Measurements from ENCODE around the gene FNDC3B.
A peak's percentile ranks its signal among the peaks of the same experiment; 100 is the strongest.

Gene FNDC3B

GRCh38 chr3:172323894-172324610, 284.7 kb downstream of the FNDC3B start:
- DNase-seq (ENCODE audit: extremely low read depth in 1 of 2, low read depth in 1 of 2), result no peak

DNA sequence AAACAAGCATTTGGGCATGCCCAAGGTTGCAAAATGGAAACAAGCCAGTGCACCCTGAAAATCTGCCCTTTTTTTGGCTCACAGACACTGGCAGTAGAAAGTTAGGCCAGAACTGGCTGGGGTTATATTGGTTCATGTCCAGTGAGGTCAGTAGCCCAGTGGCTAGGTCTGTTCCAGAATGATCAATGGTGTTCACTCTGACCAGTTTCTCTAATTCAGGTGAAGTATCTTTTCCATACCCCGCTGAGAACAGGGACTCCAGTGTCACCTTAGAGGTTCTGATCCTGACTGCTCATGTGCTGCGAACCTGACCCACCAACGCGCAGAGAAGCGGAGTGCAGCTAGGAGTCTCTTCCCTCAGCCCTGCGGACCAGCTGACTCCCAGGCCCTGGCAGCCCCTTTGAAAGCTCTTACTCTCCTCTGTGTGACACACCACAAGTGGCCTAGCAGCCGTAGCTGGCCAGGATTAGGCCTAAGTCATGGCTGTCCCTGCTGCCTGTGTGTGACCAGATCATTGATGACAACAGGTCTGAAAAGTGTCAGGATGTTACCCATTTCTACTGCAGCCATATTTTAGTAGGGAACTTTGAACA, 285.3 kb downstream of the FNDC3B start:
- DNase-seq (ENCODE audit: extremely low read depth in 1 of 2, low read depth in 1 of 2), result no peak

DNA sequence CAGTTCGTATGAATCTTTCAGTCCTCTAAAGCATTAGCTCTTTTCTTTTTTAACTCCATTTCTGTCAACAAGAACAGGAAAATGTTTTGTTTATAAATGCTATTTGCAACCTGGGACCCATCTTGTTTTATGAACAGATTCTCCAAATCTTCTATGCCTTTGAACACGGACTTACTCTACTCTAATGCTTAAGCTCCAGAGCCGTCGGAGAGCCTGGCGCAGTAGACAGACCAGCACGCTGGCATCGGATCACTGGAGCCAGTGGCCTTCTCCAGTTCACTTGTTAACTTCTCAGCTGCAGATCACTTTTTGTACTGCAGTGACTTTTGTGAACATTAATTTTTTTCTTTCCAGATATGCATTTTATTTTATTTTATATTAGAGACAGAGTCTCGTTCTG, 286.1 kb downstream of the FNDC3B start:
- no peak for DNase-seq (ENCODE audit: extremely low read depth in 1 of 2, low read depth in 1 of 2)

- no peak for DNase-seq (ENCODE audit: extremely low read depth in 1 of 2, low read depth in 1 of 2)
These were observed 287.6 kb downstream of the FNDC3B start for GRCh38 chr3:172326993-172327392.

GRCh38 chr3:172328282-172328681, 288.9 kb downstream of the FNDC3B start:
- no peak for DNase-seq (ENCODE audit: extremely low read depth in 1 of 2, low read depth in 1 of 2)

GRCh38 chr3:172329070-172329469, 289.7 kb downstream of the FNDC3B start:
- DNase-seq (ENCODE audit: extremely low read depth in 1 of 2, low read depth in 1 of 2), result no peak

DNA sequence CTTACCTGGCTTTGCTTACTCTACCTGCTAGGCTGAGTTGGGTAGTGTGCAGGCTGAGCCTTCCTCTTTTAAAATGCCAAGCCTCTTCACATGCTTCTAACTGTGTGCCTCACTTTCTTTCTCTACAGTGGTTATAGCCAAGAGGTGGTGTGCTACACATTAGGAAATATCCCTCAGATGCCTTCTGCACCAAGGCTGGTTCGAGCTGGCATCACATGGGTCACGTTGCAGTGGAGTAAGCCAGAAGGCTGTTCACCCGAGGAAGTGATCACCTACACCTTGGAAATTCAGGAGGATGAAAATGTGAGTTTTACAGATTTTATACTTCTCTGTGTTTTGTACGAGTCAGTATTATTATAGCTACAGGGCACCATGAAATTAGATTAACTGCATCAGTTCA, 291.0 kb downstream of the FNDC3B start:
- no peak for DNase-seq (ENCODE audit: extremely low read depth in 1 of 2, low read depth in 1 of 2)

DNA sequence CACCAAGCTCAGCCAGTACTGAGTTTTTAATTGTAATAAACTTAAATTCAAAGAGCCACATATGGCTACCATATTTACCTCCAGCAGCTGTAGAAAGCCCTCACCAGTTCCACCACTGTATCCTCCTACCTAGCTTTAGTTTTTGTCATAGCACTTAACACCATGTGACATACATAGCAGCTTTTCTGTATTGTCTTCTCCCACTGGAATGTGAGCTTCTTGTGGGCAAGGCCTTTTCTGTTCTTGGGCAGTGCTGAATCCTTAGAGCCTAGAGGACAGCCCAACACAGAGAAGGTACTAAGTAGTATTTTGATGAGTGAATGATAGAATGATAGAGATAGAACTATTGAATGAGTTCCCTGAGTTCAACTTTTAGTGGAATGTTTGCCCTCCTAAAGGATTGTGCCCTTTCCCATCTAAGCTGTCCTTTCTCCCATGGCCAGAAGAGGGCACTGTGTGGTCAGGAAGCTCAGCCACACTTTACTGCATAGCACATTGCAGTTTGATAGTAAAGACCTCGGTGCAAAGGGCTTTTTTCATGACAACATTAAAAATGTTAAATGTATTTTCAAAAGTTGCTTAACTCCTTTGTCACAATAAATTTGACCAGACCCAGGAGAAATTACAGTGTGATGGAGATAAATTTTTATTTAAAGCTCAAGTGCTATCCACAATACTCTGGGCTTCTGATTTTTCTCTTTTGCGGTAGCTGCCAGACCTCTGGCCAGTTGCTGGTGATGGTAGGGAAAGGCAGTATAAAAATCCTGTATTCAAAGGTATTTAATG, 293.1 kb downstream of the FNDC3B start:
- peak in 1 of 2 donors; percentile 35 for DNase-seq (ENCODE audit: extremely low read depth in 1 of 2, low read depth in 1 of 2)

DNA sequence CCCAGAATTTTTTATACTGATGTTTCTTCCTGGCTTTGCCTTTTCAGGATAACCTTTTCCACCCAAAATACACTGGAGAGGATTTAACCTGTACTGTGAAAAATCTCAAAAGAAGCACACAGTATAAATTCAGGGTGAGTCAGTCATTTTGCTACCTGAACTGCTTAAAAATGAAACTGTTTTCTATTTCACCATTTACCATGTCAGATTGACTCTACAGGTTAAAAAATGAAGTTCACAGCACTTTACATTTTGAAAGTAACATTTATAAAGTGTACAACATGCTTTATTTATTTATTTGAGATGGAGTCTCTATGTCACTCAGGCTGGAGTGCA, 293.6 kb downstream of the FNDC3B start:
- no peak for DNase-seq (ENCODE audit: extremely low read depth in 1 of 2, low read depth in 1 of 2)

GRCh38 chr3:172333692-172334457, 294.5 kb downstream of the FNDC3B start:
- no peak for DNase-seq (ENCODE audit: extremely low read depth in 1 of 2, low read depth in 1 of 2)

DNA sequence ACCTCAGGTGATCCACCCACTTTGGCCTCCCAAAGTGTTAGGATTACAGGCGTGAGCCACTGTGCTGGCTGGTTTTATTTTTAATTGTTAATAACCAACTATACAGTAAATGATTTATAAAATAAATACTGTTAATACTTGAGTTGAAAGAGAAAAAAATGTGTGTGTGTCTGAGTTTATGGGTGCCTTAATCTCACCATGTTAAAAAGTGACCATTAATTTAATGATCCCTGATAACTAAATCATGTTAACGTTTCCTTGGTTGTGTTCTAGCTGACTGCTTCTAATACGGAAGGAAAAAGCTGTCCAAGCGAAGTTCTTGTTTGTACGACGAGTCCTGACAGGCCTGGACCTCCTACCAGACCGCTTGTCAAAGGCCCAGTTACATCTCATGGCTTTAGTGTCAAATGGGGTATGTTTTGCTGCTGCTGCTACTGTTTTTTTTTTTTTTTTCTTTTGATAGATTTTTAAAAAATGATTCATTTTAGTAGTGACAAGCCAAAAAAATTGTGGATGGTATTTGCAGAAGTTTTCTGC, 295.4 kb downstream of the FNDC3B start:
- DNase-seq (ENCODE audit: extremely low read depth in 1 of 2, low read depth in 1 of 2), result no peak

GRCh38 chr3:172339892-172340291, 300.5 kb downstream of the FNDC3B start:
- no peak for DNase-seq (ENCODE audit: extremely low read depth in 1 of 2, low read depth in 1 of 2)

DNA sequence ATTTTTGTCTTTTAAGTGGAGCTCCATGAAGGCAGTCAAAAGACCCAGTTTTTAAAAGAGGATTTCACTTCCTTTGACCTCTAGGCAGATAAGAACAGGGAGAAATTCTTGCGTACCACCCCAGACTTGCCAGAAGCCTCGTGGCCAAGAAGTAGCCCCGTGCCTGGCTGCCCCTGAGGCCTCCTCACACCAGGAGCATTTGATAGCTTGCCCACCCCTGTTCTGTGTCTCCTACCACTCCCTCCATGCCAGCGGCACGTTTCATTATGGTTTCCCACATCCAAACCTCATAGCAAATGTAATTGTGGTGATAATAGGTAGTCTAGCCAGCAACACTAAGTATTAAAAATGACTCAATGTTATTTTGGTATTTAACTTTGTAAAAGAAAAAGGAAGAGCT, 301.2 kb downstream of the FNDC3B start:
- no peak for DNase-seq (ENCODE audit: extremely low read depth in 1 of 2, low read depth in 1 of 2)

- no peak for DNase-seq (ENCODE audit: extremely low read depth in 1 of 2, low read depth in 1 of 2)
These were observed 302.2 kb downstream of the FNDC3B start for GRCh38 chr3:172341482-172342059.

- DNase-seq (ENCODE audit: extremely low read depth in 1 of 2, low read depth in 1 of 2), result no peak
These were observed 302.8 kb downstream of the FNDC3B start for GRCh38 chr3:172342097-172342659.

GRCh38 chr3:172343117-172343516, 303.7 kb downstream of the FNDC3B start:
- DNase-seq (ENCODE audit: extremely low read depth in 1 of 2, low read depth in 1 of 2), result no peak

DNA sequence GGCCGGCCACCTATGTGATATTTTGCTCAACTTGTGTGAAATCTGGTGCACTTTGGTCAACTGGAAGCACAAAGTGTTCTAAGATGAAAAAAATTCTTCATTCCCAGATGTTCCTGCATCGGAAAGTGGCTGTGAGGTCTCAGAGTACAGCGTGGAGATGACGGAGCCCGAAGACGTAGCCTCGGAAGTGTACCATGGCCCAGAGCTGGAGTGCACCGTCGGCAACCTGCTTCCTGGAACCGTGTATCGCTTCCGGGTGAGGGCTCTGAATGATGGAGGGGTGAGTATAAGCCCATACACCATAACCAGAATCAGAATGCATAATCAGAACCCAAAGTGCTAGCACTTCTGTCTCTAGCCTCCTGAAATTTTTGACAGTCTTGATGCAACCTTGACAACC, 304.6 kb downstream of the FNDC3B start:
- no peak for DNase-seq (ENCODE audit: extremely low read depth in 1 of 2, low read depth in 1 of 2)

DNA sequence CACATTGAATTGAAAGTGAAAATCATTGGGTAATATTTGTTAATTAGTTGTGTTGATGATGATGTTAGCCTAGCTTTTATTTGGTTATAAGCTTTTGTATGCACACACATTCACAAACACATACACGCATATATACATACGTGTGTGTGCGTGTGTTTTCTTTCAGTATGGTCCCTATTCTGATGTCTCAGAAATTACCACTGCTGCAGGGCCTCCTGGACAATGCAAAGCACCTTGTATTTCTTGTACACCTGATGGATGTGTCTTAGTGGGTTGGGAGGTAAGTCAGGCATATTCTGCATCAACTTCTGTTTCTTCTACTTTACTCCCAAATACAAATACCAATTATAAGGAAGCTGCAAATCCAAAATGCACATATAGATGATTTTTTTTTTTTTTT, 306.8 kb downstream of the FNDC3B start:
- DNase-seq (ENCODE audit: extremely low read depth in 1 of 2, low read depth in 1 of 2), result no peak

GRCh38 chr3:172347895-172348679, 308.7 kb downstream of the FNDC3B start:
- DNase-seq (ENCODE audit: extremely low read depth in 1 of 2, low read depth in 1 of 2), result no peak

Measured in activated CD8-positive, alpha-beta memory T cell treated with anti-CD3 and anti-CD28 coated beads for 1 hour (primary cell).